Measurements from ENCODE around the gene PANX1. TPM values are rescaled to one million over a fixed set of nuclear protein-coding genes. Genes with fewer than 3 reads are reported as not detected.
A peak's percentile ranks its signal among the peaks of the same experiment; 100 is the strongest.

PANX1 gene
- total RNA-seq, 2 experiments from 2014 or later: 4.8 to 4.9 TPM

DNA sequence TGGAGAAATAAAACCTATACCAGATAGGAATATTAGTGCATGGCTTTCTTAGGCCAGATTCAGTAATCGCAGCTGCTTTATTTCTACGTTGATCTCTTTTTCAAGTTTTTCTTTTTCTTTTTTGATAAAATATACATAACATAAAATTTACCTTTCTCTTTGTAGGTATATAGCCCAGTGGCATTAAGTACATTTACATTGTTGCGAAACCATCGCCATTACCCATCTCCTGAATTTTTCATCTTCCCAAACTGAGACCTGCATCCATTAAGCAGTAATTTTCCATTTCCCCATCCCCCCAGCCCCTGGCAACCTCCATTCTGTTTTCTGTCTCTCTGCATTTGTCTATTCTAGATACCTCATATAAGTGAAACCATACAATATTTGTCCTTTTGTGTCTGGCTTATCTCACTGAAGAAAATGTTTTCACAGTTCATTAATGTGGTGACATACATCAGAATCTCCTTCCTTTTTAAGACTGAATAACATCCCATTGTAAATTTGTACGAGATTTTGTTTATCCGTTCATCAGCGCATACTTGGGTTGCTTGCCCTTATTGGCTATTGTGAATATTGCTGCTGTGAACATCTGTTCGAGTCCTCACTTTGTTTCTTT, 41.4 kb downstream of the PANX1 start:
- ATAC-seq (ENCODE audit: poor library complexity) (no peak), DNase-seq (no peak)
- Histone ChIP-seq H3K4me1 (ENCODE audit: insufficient read depth, low read length) (no peaks in the 10 kb centered on the region), H3K4me3 (ENCODE audit: low read length) (no peak overlapping the region), H3K27me3 (ENCODE audit: control insufficient read depth in 1 of 2, insufficient read depth in 2 of 2, low read length in 2 of 2) (no peaks in the 10 kb centered on the region), H3K36me3 (ENCODE audit: insufficient read depth, low read length) (peaks cover 7% of the 10 kb centered on the region), H3K27ac (ENCODE audit: low read depth in 1 of 2, low read length in 2 of 2) (no peak overlapping the region), H3K9me3 (ENCODE audit: control insufficient read depth in 1 of 2, insufficient read depth in 1 of 2, low read length in 2 of 2) (peaks cover 0 to 4% of the 10 kb centered on the region in 2 experiments)
- intact Hi-C loops (cut with DNase I, micrococcal nuclease): loop anchor here in 1 of 2 experiments (5.0 kb wide), 1 partner anchor 337 kb away; no protein-coding TSS in a partner anchor
- Mint-ChIP-seq H3K36me3 (ENCODE audit: low read depth) (peaks cover 28% of the 10 kb centered on the region), H3K9me3 (no peaks in the 10 kb centered on the region), H3K4me1 (ENCODE audit: low read depth) (peaks cover 20% of the 10 kb centered on the region), H3K27me3 (no peaks in the 10 kb centered on the region), H3K4me3 (no peak overlapping the region), H3K27ac (no peak overlapping the region)
- TF ChIP-seq, protein P1, sequence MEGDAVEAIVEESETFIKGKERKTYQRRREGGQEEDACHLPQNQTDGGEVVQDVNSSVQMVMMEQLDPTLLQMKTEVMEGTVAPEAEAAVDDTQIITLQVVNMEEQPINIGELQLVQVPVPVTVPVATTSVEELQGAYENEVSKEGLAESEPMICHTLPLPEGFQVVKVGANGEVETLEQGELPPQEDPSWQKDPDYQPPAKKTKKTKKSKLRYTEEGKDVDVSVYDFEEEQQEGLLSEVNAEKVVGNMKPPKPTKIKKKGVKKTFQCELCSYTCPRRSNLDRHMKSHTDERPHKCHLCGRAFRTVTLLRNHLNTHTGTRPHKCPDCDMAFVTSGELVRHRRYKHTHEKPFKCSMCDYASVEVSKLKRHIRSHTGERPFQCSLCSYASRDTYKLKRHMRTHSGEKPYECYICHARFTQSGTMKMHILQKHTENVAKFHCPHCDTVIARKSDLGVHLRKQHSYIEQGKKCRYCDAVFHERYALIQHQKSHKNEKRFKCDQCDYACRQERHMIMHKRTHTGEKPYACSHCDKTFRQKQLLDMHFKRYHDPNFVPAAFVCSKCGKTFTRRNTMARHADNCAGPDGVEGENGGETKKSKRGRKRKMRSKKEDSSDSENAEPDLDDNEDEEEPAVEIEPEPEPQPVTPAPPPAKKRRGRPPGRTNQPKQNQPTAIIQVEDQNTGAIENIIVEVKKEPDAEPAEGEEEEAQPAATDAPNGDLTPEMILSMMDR (IDR thresholded peaks at IDR 0.05): no peak
- ChIA-PET CTCF (no interaction called here), POLR2A (no interaction called here)

DNA sequence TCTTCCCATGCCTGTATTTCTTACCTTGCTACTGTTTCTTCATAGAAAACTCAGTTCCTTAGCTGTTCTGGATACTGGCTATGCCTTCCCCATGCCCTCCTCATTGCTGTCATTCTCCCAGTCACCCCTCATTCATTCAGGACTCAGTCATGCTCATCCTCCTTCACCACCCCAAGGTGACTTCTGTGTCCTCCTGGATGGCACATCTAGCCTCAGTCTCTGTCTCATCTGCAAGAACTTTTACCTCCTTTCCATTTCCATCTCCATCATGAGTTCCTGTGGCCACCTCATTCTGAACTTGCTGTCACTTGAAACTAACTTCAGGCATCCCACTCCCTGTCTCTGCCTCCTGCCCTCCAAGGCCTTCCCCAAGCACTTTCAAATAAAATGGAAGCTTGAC, 42.3 kb downstream of the PANX1 start:
- Histone ChIP-seq H3K9me3 (ENCODE audit: control insufficient read depth in 1 of 2, insufficient read depth in 1 of 2, low read length in 2 of 2) (no peaks in the 10 kb centered on the region), H3K4me3 (ENCODE audit: low read length) (no peak overlapping the region), H3K4me1 (ENCODE audit: insufficient read depth, low read length) (no peaks in the 10 kb centered on the region), H3K36me3 (ENCODE audit: insufficient read depth, low read length) (peaks cover 7% of the 10 kb centered on the region), H3K27ac (ENCODE audit: low read depth in 1 of 2, low read length in 2 of 2) (no peak overlapping the region), H3K27me3 (ENCODE audit: control insufficient read depth in 1 of 2, insufficient read depth in 2 of 2, low read length in 2 of 2) (no peaks in the 10 kb centered on the region)
- TF ChIP-seq, protein P1 (IDR thresholded peaks at IDR 0.05): no peak
- intact Hi-C loops (cut with DNase I, micrococcal nuclease): loop anchor here in 1 of 2 experiments (5.0 kb wide), 1 partner anchor 336 kb away; no protein-coding TSS in a partner anchor
- DNase-seq (no peak), ATAC-seq (ENCODE audit: poor library complexity) (no peak)
- Mint-ChIP-seq H3K4me1 (ENCODE audit: low read depth) (peaks cover 20% of the 10 kb centered on the region), H3K27ac (no peak overlapping the region), H3K27me3 (no peaks in the 10 kb centered on the region), H3K9me3 (no peaks in the 10 kb centered on the region), H3K4me3 (no peak overlapping the region), H3K36me3 (ENCODE audit: low read depth) (peaks cover 34% of the 10 kb centered on the region)
- POLR2A ChIA-PET: interaction anchor here (1.0 kb wide), 1 partner anchor 18 kb away, joined by 3 read pairs; no protein-coding TSS in a partner anchor
- CTCF ChIA-PET: no interaction called here

DNA sequence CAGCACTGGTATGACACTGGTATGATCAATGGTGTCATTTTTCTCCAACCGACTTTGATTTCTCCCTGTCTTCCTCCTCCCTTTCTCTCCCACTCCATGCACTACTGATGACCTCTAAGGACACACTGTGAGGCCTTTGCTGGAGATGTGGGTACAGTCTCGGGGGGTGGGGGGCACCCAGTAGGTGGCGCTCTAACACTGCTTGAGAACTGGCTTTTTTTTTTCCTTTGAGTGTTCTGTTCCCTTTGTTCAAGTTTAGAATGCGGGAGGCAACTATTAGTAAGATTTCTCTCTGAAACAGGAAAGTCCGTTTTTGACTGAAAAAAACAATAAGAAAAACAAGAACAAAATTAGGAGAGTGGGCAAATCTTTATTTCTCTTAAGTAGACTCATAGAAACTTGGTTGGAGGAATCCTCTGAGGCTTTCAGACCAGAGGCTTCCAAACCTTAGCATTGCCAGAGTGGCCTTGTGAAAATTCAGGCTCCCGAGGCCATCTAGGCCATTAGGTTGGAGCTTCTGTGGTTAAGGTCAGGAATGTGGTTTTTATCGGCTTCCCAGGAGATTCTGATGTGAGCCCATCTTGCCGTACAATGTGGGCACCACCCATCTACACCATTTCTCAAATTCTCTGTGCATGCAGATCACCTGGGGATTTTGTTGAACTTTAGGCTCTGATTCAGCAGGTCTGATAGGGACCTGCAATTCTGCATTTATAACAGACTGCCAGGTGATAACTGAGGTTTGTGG, 43.2 kb downstream of the PANX1 start:
- Histone ChIP-seq H3K27ac (ENCODE audit: low read depth in 1 of 2, low read length in 2 of 2) (no peak overlapping the region), H3K4me1 (ENCODE audit: insufficient read depth, low read length) (no peaks in the 10 kb centered on the region), H3K27me3 (ENCODE audit: control insufficient read depth in 1 of 2, insufficient read depth in 2 of 2, low read length in 2 of 2) (no peaks in the 10 kb centered on the region), H3K9me3 (ENCODE audit: control insufficient read depth in 1 of 2, insufficient read depth in 1 of 2, low read length in 2 of 2) (no peaks in the 10 kb centered on the region), H3K36me3 (ENCODE audit: insufficient read depth, low read length) (peaks cover 3% of the 10 kb centered on the region), H3K4me3 (ENCODE audit: low read length) (no peak overlapping the region)
- CTCF ChIA-PET: no interaction called here
- POLR2A ChIA-PET: interaction anchor here (1.0 kb wide), 1 partner anchor 17 kb away, joined by 3 read pairs; no protein-coding TSS in a partner anchor
- DNase-seq (peak in 7 of 14 experiments; percentile 6 to 53 (median 30)), ATAC-seq (ENCODE audit: poor library complexity) (no peak)
- peaks cover 20% of the 10 kb centered on the region for H3K4me1 Mint-ChIP-seq (ENCODE audit: low read depth)
- TF ChIP-seq, protein P1 (IDR thresholded peaks at IDR 0.05): peak; percentile 35
- intact Hi-C loops (cut with DNase I, micrococcal nuclease): loop anchor here in 1 of 2 experiments (5.0 kb wide), 1 partner anchor 335 kb away; no protein-coding TSS in a partner anchor
- H3K27ac Mint-ChIP-seq: no peak overlapping the region
- H3K4me3 Mint-ChIP-seq: no peak overlapping the region
- peaks cover 35% of the 10 kb centered on the region for H3K36me3 Mint-ChIP-seq (ENCODE audit: low read depth)
- no peaks in the 10 kb centered on the region for H3K9me3 Mint-ChIP-seq
- H3K27me3 Mint-ChIP-seq: no peaks in the 10 kb centered on the region

Measured in CD4-positive, alpha-beta T cell (primary cell).